ENCODE data around the gene PLET1.

Gene PLET1

GRCh38 chr11:112260490-112260889 is at the start of gene PLET1:
PLET1 (minus strand) TSS chr11:112260860; CDS start chr11:112260589, 271 bp downstream.
- no peak for DNase-seq

DNA sequence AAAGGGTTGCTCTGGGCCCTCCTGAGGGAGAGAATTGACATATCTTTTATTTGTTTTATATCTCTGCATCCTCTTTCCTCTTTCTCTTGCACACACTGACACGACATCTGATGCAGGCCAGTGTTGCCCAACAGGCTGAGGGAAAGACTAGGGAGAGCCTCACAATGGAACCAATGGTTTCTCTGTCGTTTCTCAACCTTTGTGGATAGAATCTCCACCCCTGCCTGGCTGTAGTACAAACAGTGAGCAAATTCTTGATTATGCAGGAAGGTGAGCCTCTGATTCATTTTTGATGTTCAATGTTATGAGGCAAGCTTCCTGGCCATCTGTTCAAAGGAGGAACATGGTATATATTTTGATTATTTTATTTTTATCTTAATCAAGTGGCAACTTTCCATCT is 49.8 kb upstream of the PLET1 start:
- no peak for DNase-seq

- no peak for DNase-seq
These were observed 48.0 kb upstream of the PLET1 start for GRCh38 chr11:112308651-112309050.

DNA sequence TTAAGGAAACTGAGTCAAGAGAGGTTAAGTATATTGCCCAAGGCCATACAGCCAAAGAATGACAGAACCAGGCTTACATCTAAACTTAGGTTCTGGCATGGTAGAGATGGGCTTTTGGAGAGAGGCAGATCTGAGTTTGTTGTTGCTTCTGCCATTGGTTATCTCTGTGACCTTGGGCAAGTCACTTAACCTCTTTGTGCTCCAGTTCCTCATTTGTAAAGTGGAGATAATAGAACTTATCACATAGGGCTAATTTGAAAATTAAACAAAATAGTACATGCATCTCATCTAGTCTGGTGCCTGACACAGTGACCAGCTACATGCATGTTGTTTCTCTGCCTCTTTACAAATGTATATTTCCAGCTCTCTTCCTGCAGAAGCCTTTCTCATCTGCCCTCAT is 47.0 kb upstream of the PLET1 start:
- DNase-seq: no peak

DNA sequence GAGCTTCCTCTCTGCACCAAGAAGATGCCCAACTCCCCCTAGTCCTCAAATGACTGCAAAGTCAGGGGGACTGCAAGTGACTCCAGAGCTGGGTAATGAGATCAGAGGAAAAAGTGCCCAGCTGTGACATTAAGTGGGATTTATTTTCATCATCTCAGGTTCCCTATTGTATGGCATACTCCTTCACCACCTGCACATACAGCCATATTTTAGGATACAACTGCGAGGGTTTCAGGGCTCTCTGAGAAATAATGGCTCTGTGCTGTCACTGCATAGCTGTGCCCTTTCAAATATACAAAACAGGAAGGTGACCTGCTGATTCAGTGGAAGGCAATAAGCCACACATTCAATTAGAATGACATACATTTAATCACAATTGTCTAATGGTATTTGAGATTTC is 45.6 kb upstream of the PLET1 start:
- DNase-seq: no peak

DNA sequence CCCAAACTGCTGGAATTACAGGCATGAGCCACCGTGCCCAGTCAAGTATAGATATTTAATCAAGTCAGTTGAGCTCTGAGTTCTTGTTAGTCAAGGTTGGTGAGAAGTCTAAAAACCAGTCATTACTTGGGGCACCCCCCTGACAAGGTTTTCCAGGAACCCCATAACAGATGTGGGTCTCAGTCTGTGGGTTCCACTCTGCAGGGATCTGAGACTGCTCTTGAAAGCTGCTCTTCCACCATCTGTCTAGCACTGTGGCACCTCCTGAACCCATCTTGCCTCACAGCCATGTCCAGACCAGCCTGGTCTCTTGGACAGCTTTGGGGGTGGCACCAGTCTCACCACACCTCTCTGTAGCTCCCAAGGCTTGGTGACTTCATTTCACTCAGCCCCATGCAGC is 44.3 kb upstream of the PLET1 start:
- DNase-seq: no peak

DNA sequence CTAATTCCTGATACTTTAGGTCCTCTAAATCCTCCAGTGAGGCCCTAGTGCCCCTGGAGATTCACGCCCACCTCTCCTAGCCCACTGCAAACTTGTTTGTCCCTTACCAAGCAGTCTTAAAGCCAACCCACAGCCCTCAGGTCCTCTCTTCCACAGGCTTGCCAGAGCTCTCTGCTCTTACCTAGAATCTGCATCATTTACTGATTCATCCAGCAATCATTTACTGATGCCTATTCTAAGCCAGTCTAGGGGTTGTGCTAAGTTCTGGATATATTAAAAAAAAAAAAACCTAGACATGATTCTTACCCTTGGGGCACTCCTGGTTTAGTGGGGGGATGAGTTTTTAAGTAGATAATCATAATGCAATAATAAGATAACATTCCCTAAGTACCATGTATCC is 43.0 kb upstream of the PLET1 start:
- DNase-seq: no peak

DNA sequence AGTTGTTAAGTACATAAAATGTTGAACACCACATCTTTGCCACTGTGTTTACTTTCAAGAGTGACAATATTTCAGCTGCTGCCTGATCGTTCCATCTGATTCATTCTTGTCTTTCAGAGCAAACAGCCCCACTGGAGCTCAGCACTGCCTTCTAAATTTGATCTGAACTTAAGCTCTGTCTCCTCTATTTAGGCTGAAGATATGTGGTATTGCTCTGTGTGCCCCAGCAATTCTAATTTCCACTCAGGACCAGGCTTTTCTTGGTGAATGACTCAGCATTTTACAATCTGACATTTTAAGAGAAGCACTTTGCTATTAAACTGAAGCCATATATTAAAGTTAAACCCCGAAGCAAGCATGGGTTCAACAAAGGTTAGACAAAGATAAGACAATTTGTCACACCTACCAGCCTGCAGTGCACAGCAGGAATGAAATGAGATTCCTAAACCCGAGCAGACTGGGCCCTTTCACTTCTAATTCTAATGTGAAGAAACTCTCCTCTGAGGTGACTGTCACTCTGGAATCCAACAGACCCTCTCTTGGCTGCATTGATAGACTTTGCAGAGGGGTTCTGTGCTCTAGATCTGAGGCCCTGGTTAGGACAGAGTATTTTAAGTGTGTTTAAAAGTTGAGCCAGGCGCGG is 41.7 kb upstream of the PLET1 start:
- DNase-seq: no peak

DNA sequence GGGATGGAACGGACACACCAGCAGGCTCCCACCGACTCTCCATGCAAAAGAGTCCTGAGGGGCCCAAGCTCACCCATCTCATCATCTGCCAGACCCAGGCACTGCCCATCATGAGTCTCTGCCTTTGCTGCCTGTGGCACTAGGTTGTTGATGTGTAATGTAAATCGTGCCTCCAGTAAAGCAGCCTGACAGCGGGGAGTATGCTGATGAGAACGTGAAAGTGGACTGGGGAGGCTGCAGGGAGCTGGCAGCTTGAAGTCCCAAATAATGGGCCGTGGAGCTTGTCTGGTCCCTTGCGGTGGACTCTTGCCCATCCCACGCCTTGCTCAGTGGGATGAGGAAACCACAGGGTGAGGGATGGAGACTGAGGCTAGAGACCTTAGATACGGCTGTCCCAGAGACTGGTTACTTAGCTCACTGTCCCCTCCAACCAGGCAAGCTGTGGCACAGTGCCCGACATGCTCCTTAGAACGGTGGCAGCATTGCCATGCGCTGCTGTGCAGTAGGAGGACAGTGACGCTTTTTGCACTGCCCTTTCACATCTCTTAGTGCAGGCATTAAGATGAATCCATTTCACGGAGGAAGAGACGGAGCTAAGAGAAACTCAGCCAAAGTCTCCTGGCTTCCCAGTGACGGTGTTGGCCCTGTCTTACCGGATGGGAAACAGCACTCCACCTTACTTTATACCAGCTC is 39.6 kb upstream of the PLET1 start:
- no peak for DNase-seq

GRCh38 chr11:112298535-112298934 is 37.9 kb upstream of the PLET1 start:
- no peak for DNase-seq

- DNase-seq: peak; percentile 55
These were observed 36.7 kb upstream of the PLET1 start for GRCh38 chr11:112297248-112297866.

DNA sequence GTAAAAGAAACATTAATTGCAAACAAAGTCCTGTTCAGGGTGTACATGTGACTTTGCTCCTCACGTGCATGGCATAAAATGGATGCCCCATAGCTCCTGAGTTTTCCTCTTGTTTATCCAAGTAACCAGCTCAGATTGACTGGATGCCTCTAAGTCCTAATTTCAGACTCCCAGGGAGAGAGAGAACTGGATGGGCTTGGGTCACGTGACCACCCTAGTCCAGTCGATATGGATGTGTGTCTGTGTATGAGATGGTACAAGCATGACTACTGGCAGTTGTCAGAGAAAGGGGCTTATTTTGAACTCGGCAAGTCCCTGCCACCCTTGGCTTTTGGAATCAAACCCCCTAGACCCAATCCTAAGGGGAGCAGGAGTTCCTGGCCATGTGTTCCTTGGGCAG is 35.4 kb upstream of the PLET1 start:
- no peak for DNase-seq

- no peak for DNase-seq
These were observed 34.2 kb upstream of the PLET1 start for GRCh38 chr11:112294688-112295340.

DNA sequence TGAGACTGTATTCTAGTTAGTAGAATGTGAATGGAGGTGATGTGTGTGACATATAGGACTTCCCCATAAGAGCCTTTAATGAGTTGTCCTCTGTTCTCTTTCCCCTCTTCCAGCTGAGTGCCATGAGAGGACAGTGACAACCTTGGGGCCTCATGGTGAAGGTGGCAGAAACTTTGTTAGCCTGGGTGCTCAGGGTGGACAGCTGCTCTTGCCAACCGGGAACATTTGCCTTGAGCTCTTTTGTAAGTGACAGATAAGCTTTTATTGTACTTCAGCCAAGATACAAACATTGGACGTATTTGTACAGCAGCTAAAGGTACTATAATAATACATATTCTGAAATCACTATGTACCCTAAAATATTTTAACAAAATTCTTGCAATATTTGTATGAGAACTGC is 33.0 kb upstream of the PLET1 start:
- no peak for DNase-seq

GRCh38 chr11:112292785-112293407 is 32.2 kb upstream of the PLET1 start:
- DNase-seq: no peak

DNA sequence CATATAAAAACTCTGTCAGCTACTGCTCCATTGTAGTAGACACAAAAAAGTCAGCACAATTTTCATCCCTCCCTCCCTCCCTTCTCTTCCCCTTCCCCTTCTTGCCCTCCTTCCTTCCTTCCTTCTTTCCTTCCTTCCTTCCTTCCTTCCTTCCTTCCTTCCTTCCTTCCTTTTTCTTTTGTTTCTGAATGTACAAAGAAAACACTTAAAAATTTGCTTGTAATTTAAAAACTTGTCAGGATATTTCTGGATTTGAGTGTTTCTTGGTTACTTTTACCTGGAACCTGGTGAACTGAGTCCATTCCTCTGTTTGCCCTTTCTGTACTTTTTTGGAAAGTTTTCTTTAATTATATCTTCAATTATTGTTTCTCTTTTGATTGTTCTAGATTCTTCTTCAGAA is 31.5 kb upstream of the PLET1 start:
- DNase-seq: no peak

GRCh38 chr11:112291191-112291590 is 30.5 kb upstream of the PLET1 start:
- DNase-seq: no peak

GRCh38 chr11:112290493-112290850 is 29.8 kb upstream of the PLET1 start:
- DNase-seq: no peak

DNA sequence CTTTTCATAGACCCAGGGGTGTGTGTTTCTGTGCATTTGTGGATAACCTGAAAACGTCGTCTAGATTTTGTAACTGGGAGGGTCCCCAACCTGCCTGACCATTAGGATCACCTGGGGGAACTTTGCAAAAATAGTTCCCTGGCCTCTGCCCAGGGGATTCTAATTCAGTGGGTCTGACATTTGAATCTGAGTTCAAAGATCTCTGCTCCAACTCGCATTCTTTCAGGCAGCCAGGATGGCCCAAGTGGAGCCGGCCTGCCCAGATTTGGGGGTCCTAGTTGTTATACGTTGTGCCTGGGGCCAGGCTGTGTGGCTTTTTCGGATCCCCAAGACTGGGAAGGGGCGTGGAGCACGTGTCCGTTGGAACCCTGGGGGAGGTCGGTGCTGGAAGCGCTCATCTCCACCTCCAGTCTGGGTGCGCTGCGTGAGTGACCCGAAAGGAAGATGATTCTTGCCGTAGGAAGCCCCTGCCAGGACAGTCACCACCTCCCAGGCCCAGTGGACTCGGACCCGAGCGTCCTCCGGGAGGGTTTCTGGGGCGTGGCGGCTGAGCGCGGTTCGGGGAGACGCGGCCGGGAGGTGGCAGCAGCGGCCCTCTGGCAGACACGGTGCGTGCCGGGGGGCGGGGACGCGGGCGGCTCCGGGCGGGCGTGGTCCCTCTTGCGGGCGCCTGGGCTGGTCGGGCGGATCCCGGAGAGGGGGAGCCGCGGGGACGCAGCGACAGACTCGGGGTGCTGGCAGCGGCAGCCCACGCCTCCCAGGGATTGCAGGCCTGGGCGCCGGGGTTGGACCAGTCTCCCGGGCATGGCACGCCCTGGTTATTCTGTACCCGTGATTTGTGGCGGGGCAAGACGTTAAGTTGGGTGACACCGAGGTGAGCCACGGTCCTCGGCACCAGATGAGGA is 29.2 kb upstream of the PLET1 start:
- peak; percentile 90 for DNase-seq

DNA sequence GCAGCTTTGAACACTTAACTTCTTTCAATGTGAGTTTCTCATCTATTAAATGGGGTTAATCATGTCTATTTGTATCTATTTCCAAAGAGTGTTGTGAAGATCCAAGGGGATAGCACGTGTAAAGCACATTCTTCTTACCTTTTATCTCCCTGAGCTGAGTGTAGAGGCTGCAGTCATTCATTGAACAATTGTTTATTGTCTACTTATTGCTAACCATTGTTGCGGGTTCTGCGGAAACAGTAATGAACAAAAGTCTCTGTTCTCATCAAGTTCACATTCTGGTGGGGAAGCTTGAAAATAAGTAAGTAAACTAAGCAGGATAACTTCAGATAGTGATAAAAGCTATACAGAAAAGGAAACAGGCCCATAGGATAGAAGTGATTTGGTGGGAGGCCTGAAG is 27.4 kb upstream of the PLET1 start:
- no peak for DNase-seq

GRCh38 chr11:112285841-112286311 is 25.2 kb upstream of the PLET1 start:
- no peak for DNase-seq

DNA sequence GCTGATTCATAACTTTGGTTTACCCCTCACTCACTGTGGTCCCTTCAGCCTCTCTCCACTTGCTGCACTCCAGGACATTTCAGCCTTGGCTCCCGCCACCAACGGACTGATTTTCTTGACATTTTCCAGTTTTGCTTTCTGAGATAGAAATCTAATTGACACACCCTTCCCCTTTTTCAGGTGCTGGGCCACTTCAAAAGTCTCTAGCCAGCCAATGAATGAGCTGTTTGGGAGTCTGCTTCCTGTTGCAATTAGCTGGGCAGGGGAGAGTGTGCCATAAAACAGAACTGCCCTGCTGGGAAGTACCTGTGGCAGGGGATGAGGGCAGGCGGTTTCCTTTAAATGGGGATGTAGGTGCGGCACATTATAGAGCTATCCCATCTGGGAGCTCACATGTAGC is 21.1 kb upstream of the PLET1 start:
- DNase-seq: no peak

Data from stimulated activated CD8-positive, alpha-beta memory T cell treated with anti-CD3 and anti-CD28 coated beads, Interleukin-4, amount 100 ng/mL, for 48 hours (primary cell).